Loucy (cell line): Measurements from ENCODE around the gene SLFN12L.

Source experiments
- EZH2phosphoT487 ChIP-seq: fragments of 200-600 bp; IDR thresholded peaks from 2 replicates; pipeline ENCODE4 v1.6.1; 2018; ENCODE audit warnings: antibody characterized with exemption, mild to moderate bottlenecking, moderate library complexity, borderline replicate concordance
- TF ChIP-seq, protein P1 (sequence below): fragments of 200-600 bp; sonication (generic); conservative IDR thresholded peaks from 2 replicates; pipeline ENCODE4 v1.5.1; 2014; ENCODE audit warnings: mild to moderate bottlenecking, antibody characterized with exemption, low read length

DNA sequence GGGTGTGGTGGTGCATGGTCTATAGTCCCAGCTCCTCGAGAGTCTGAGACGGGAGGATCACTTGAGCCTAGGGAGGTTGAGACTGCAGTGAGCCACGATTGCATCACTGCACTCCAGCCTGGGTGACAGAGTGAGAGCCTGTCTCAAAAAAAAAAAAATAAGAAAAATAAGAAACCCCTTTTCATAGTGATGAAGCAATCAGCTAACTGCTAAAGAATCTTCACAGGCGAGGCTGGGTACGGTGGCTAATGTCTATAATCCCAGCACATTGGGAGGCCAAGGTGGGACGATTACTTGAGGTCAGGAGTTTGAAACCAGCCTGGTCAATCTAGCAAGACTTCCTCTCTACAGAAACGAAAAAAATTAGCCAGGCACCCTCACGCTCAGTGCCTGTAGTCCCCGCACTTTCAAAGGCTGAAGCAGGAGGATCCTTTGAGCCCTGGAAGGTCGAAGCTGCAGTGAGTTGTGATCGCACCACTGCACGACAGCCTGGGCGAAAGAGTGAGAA lies 760 bp downstream of the SLFN12L start:
- TF ChIP-seq, protein P1, sequence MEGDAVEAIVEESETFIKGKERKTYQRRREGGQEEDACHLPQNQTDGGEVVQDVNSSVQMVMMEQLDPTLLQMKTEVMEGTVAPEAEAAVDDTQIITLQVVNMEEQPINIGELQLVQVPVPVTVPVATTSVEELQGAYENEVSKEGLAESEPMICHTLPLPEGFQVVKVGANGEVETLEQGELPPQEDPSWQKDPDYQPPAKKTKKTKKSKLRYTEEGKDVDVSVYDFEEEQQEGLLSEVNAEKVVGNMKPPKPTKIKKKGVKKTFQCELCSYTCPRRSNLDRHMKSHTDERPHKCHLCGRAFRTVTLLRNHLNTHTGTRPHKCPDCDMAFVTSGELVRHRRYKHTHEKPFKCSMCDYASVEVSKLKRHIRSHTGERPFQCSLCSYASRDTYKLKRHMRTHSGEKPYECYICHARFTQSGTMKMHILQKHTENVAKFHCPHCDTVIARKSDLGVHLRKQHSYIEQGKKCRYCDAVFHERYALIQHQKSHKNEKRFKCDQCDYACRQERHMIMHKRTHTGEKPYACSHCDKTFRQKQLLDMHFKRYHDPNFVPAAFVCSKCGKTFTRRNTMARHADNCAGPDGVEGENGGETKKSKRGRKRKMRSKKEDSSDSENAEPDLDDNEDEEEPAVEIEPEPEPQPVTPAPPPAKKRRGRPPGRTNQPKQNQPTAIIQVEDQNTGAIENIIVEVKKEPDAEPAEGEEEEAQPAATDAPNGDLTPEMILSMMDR = no peak
- TF ChIP-seq EZH2phosphoT487 = no peak
